NCI-H1694 (cell line): Measurements from ENCODE around the gene SMAD5.
A peak's percentile ranks its signal among the peaks of the same experiment; 100 is the strongest.

Source experiments
- DNase-seq: peaks from one replicate; lab custom pipeline; 2025; lab: John Stamatoyannopoulos, UW

The SMAD5 gene

GRCh38 chr5:136115183-136115865, 17.3 kb upstream of the SMAD5 start:
- DNase-seq = no peak

DNA sequence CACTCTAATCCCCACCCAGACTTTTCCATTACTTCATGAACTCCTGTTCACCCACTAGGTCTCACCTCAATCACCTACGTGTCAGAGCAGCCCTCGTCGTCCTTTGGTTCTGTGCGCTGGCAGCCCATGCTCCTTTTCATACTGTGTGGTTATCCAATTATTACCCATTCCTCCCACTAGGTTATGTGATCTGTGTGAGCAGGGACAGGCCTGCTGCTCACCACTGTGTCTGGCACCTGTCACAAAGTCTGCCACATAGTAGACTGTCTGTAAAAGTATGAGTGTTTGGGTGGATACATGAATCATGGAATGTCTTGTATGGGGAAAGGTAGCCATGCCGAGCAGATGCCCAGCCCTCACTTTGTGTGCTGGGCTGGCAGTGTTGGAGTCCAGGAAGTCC, 12.1 kb upstream of the SMAD5 start:
- no peak for DNase-seq

GRCh38 chr5:136123236-136123768, 9.3 kb upstream of the SMAD5 start:
- no peak for DNase-seq

DNA sequence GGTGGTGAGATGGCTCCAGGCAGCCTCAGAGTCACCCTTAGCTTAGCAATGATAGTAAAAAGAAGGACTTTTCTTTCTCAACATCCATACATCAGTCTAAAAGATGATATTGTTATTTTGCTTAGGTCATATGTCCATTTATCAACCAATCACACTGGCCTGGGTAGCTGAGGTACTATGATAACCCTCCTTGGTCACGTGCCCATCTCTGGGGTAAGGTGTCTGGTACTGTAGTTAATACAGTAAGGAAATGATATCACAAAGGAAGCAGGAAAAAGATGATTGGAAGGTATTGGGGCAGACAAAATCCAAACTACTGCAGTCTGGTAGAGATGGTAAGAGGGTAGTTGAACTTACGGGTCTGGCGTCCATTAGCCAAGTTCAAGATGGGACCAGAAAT, 5.1 kb upstream of the SMAD5 start:
- no peak for DNase-seq

GRCh38 chr5:136128481-136128880, 4.2 kb upstream of the SMAD5 start:
- peak; percentile 54 for DNase-seq

DNA sequence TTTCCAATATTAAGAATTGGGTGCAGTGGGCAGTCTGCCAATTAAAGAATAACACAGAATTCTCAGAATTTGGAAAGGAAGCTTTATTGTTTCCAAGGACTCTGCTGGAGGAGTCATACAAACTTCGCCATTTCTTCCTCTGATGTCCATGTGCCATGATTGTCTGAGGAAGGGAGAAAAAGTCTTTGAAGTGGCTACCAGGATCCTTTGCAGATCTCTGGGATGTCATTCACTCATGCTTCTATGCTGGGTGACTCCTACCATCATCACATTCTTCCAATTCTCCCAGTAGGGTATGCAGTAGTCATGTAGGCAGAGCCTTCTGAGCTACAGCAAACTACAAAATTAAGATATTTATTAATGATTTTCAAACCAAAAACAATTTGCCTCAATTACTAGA, 3.2 kb upstream of the SMAD5 start:
- no peak for DNase-seq

DNA sequence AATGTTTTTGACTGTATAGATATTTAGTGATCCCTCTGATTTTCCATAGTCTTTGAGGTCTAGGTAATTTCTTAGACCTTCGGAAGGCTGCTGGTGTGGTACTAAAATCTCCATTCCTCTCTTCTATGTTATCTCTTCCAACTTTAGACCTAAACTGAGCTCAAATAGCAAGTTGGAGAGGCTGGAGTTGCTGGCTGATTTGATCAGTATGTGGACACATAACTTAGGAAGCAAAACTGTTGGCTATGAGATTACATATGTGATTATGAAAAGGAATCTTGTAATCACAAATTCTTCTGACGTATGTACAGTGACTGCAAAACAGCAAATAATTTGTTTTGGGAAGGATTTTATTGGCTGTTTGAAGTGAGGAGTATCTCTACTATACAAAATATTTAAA, 2.1 kb upstream of the SMAD5 start:
- no peak for DNase-seq

DNA sequence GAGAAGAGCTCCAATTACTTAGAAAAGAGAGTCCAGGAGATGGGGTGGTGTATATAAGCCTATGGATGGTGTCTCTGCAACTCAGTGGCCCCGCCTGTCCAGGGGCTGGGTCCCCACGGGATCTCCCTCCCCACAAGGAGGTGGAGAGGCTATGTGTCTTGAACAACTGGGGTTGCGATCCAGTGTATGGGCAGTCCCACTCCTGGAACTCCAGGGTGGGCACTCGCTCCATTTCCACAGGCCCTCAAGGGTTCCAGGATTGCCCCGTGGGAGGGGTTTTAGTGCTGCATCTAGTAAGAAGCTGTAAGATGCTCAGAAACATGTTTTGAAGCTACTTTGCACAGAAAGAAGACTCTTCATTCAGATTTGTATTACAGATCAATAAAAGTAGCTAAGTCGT, 558 bp upstream of the SMAD5 start:
- DNase-seq = no peak

DNA sequence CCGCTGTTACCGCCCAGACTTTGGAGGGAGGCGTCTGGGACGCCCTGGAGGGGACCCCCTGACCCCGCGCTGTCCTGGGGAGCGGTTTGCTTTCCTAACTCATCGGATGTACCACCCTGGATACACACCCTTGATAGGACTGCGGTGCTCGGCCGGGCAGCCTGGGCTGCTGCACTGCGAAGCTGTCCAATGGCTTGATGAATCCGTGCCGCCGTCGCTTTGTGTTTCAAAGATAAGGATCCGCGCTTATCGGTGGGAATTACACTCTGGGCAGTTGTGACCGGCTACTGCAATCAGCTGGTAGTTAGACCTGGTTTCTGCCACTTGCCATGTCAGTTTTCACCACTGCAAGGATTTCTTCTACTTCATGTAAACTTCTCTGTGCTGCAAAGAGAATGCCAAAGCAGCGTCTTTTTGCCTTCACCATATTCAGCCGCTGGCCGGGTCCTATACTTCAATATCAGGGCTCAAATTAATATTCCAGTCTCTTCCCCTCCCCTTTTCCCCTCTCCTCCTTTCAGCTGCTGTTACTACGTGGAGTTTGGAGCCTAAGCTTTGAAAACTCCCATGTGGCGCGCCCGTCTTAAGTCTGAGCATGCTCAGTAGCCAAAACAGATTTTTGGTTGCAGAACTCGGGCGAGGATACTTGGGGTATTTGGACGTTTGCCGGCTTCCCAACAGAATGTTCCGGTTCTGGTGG, 727 bp downstream of the SMAD5 start:
- DNase-seq = peak; percentile 22

DNA sequence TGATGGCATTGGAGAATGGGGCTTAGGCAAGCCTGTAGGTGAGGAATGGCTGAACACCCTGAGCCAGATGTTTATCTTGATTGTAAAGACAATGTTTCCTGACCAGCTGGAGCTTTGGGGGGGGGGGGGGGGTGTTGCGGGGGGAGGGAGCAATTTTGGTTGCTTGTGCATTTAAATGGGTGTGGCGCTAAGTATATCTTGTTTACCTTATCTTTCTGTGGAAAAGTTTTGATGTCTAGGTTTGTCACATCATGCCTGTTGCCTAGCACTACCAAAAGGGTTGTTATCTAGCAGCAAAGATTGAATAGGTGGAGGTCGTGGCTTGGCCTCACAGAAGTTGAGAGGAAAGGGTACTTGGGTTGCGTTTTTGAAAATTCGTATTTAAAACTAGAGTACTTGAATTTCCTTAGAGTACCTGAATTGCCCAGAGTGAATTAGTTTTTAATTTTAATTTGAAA, 1.3 kb downstream of the SMAD5 start:
- no peak for DNase-seq

DNA sequence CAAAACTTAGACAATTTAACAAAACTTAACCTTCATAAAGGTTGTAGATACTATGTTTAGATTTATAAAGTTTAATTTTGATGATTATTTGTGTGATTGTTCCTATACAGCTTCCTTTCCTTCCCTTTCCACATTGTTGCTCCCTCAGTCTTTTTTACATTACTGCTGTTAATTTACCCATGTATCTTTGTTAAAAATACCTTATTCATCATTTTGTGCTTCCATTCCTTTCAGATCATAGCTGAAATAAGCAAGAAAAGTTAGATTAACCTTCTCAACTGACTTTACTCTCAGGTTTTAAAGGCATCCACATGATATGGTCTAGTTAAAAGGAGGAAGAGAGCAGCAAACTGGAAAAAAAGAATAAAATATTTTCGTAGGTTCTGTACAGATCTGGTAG, 2.0 kb downstream of the SMAD5 start:
- no peak for DNase-seq

GRCh38 chr5:136135536-136135935, 2.9 kb downstream of the SMAD5 start:
- DNase-seq = no peak

DNA sequence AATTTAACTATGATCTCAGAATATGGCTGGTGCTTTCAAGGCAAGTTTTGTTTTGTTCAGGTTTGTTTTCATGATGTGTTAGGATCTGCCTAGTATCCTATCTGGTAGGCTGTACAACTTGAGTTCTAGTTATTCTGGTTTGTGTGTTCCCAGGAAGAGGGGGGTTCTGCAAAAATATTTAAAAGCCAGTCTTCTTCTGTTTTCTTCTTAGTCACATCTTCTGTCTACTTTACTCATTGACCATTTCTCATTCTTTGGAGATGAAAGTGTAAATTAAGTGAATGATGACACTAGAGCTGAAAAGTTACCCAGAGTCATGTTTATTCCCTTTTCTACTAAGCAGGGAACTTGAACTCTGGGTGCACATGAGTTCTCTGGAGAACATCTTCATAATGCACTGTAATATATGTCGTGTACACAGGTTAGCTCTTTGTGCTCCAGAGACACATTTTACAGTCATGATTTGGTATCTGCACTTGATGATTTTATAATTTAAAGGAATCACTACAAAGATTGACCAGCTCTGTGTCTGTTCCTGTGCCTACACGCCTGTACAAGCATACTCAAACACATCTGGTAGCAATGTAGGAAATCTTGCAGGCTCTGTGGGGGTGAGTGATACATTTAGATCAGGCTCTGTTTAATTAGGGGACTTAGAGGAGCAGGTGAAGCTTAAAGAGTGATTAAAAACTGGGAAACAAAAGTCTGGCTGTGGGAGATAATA, 5.0 kb downstream of the SMAD5 start:
- no peak for DNase-seq

DNA sequence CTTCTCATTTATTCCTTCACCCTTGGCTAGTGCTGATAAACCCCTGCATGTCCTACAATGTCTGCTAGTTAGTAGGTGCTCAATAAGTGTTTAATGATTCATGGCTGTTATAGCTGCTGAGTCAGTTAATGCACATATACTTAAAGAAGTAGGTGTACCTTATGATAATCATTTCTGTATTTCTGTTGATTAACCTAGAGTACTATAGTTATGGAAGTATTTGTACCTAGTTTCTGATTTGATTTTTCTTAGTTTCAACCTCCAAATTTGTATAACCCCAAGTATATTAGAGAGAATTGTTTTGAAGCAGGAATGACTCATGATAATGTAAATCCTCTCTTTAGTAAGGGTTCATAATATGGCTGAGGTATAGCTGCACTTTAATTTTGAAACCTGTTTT, 8.9 kb downstream of the SMAD5 start:
- no peak for DNase-seq

DNA sequence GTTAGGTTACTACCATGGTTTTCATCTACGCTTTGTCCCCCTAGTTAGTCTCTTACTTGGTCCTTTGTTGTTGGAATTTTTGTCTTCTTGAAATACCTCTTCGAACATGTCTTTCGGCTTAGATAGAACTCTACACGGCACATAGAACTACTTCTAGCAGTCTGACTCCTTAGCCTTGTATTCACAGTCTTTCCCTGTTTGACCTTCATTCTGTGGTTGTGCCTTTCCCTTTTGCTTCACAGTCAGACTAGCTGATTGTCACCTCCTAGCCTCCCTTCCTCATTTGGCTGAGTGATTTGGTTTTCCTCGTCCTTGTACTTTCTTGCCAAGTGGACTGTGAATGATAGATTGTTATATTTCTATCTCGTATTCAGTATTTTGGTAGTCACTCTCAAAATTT, 10.7 kb downstream of the SMAD5 start:
- DNase-seq = no peak

GRCh38 chr5:136143763-136144162, 11.1 kb downstream of the SMAD5 start:
- no peak for DNase-seq

DNA sequence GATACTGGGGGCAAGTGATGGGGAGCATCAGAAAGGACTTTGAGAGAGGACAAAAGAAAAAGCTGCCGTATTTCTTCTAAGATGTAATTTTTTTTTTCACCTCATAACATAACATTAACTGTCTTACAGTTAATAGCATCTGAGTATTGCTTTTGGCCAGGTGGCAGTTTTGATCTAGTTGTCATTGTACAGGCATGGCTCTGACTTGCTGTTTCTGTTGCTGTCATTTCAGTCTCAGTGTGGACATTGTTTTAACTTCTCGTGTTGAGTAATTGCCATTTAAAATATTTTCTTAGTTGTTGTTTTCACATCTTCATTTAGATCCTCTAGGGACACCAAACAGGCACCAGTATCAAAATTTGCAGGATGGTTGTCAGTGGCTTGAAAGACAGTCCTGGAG, 12.4 kb downstream of the SMAD5 start:
- DNase-seq = no peak

DNA sequence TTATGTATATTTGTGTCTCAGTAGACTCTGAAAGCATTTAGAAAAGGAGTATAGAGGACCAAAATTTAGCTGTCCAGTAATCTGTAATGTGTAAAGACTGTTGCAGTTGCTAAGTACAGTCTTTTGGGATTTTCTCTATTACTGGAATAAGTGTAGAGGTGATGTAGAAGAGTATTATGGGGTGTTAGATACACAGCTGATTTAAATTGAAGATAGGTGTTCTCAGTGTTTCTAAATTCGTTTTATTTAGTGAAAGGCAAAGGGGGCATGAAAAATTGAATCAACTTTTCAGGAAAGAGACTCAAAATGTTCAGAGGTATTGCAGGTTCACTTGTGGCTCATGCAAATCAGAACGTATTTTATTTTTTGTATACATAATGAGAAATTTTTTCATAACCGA, 13.6 kb downstream of the SMAD5 start:
- DNase-seq = no peak

DNA sequence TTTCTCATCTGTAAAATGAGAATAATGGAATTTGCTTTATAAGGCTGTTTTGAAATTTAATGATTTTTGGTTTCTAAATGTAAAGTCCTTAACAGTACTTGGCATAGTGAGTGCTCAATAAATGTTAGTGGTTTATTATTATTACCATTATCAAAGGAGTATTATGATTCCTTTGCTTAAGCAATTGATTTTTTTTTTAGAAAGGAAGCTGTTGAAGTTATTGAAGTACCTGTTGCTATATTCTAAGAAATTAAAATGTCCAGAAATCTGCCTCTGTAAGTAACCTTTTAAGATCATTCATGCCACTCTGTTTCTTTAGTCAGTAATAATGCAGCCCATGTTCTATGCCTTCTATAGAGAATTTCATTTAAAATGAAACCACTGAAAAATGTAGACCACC, 15.0 kb downstream of the SMAD5 start:
- DNase-seq = no peak

DNA sequence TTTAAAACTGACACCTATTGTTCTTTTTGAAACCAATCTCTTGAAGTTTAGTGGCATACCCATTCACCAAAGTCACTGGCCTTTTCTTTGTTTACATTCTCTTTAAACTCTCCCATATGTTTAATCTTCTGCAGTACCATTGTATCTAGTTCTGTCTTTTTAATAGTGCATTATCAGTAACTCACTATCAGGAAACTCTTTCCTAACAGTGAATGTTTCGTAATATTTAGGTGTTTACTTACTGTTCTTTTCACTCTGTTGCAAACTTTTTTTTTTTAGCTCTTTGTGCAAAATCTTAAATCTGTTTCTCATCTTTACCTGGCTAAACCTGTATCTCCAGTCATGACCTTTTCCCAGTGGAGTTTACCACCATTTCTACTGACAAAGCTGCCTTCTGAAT, 17.2 kb downstream of the SMAD5 start:
- DNase-seq = no peak

DNA sequence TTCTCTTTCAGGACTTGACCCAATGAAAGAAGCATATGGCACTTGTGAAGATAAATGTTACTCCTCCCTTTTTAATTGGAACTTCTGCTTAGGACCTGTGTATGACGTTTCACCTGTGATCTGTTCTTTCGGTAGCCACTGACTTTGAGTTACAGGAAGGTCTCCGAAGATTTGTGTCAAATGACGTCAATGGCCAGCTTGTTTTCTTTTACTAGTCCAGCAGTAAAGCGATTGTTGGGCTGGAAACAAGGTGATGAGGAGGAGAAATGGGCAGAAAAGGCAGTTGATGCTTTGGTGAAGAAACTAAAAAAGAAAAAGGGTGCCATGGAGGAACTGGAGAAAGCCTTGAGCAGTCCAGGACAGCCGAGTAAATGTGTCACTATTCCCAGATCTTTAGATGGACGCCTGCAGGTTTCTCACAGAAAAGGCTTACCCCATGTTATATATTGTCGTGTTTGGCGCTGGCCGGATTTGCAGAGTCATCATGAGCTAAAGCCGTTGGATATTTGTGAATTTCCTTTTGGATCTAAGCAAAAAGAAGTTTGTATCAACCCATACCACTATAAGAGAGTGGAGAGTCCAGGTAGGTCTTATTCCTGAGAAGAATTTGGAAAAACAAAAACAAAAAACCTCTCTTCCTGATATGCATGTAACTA, 21.1 kb downstream of the SMAD5 start:
- DNase-seq = no peak

DNA sequence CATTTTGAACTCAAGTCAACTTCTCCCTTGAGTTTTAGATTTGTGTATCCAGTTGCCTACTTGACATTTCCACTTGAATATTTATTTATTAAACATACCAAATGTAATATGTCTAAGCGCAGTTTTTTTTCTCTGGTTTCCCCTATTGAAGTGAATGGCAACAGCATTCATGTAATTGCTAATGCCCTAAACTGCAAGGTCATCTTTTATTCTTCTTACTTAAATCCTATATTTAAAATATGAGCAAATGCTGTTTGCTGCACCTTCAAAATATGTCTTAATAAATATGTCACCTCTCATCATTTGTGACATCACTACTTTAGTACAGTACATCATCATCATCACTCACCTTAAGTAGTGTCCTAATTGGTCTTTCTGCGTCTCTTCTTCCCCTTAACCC, 22.4 kb downstream of the SMAD5 start:
- no peak for DNase-seq
